GM12874 (cell line): ENCODE measurements around the gene ITGB3.

Experiments
- CTCF ChIP-seq: IDR thresholded peaks from 2 replicates; pipeline ENCODE4 v1.5.1; 2011; ENCODE audit warnings: low read depth, mild to moderate bottlenecking, control low read depth, low read length, moderate library complexity; ENCODE audit not compliant: insufficient read depth

Gene ITGB3

DNA sequence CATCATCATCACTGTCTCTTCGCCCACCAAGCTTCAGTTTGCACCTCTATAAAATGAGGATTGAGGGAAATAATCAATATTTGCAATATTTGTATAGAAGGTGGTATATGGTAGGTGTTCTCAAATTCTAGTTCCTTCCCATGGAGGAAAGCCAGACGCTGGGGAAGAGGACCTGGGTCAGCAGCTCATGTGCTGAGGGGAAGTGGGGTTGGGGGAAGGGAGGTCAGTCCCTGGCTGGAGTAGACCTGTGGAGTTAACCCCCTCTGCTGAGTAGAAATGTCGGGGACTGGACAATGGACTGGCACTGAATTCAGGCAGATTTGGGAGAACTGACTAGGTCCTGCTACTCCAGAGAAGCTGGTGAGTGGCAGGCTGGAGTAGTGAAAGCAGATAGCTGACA is 12.8 kb upstream of the ITGB3 start:
- no peak for TF ChIP-seq CTCF

GRCh38 chr17:47242648-47243047 is 11.0 kb upstream of the ITGB3 start:
- no peak for TF ChIP-seq CTCF

DNA sequence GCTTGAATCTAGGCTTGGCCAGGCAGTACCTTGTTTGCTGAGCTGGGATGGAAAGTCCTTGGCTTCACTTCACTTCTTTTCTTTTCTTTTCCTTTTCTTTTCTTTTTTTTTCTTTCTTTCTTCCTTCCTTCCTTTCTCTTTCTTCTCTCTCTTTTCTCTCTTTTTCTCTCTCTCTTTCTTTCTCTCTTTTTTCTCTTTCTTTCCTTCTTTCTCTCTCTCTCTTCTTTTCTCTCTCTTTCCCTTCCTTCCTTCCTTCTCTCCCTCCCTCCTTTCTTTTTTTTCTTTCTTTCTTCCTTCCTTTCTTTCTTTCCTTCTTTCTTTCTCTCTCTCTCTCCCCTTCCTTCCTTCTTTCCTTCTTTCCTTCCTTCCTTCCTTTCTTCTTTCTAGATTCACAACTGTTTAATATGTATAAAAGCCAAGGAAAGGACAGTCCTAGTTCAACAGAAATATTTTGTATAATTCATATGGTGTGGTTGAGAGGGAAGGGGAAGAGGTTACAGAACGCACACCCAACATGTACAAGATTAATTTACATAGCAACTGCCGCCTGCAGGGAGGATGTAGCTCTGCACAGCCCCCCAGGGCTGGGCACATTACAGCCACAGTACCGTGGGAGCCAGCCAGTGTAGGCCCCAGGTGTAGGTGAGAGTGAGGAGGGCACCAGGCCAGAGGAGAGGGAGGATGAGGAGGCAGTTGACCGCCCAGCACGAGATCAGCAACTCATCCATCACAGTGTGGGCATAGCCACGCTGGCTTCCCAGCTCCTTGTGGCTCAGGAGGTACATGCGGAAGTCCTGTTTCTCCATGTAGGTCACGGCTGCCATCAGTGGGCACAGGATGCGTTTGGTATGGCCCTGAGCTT is 9.7 kb upstream of the ITGB3 start:
- no peak for TF ChIP-seq CTCF

DNA sequence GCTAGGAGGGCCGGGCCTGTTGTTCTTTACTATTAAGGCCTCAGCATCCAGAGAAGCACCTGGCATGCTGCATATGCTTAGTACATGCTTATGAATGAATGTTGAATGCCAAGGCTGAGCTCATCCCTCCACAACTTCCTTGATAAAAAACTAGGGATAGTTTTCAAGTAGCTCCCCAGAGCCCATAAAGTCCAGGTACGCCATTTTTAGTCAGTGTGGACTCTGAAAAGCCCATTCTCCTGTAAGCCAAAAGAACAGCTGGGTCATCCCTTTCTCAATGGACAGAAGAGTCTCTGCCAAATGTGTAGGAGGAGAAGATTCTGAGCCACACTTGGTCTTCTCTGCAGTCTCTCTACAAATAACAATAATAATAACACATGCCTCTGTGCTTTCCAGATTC is 8.9 kb upstream of the ITGB3 start:
- TF ChIP-seq CTCF = no peak

GRCh38 chr17:47246120-47246519 is 7.5 kb upstream of the ITGB3 start:
- no peak for TF ChIP-seq CTCF

DNA sequence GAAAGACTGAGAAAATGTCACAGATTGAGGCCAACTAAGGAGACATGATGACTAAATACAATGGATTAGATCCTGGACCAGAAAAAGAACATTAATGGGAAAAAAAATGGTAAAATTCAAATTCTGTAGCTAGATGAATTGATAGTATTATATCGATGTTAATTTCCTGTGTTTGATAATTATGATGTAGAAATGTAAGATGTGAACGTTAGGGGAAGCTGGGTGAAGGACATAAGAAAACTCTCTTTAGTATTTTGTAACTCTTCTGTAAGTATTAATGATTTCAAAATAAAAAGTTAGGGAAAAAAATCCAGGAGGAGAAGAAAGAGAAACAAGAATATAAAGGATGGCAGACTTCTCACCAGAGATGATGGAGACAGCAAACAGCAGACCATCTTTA is 2.8 kb upstream of the ITGB3 start:
- no peak for TF ChIP-seq CTCF

GRCh38 chr17:47251421-47251940 is 2.1 kb upstream of the ITGB3 start:
- TF ChIP-seq CTCF = no peak
